ENCODE measurements around the gene RAB19.
"Not testable (repeated sequence)": the region's sequence is repeated elsewhere in the genome, so short reads cannot be mapped to it uniquely, and the experiment has no call there.

The RAB19 gene

GRCh38 chr7:140453785-140454656, 50.2 kb downstream of the RAB19 start:
- DNase-seq (ENCODE audit: low spot score): not testable (repeated sequence)

- DNase-seq (ENCODE audit: low spot score): no peak
These were observed 50.8 kb downstream of the RAB19 start for GRCh38 chr7:140454657-140455015.

- DNase-seq (ENCODE audit: low spot score): no peak
These were observed 51.9 kb downstream of the RAB19 start for GRCh38 chr7:140455743-140456142.

- DNase-seq (ENCODE audit: low spot score): peak; percentile 35
These were observed 52.7 kb downstream of the RAB19 start for GRCh38 chr7:140456551-140457051.

GRCh38 chr7:140458201-140458600, 54.3 kb downstream of the RAB19 start:
- no peak for DNase-seq (ENCODE audit: low spot score)

- no peak for DNase-seq (ENCODE audit: low spot score)
These were observed 55.1 kb downstream of the RAB19 start for GRCh38 chr7:140458916-140459315.

- no peak for DNase-seq (ENCODE audit: low spot score)
These were observed 59.3 kb downstream of the RAB19 start for GRCh38 chr7:140463111-140463510.

GRCh38 chr7:140475747-140476333, 72.0 kb downstream of the RAB19 start:
- peak; percentile 51 for DNase-seq (ENCODE audit: low spot score)

- DNase-seq (ENCODE audit: low spot score): no peak
These were observed 72.9 kb downstream of the RAB19 start for GRCh38 chr7:140476698-140477261.

Data from HuH-7.5 (cell line).